CD4-positive, alpha-beta T cell (primary cell): ENCODE results near the gene KDM2A. TPM values are rescaled to one million over a fixed set of nuclear protein-coding genes. Genes with fewer than 3 reads are reported as not detected.

ENCODE experiments used
- ATAC-seq: fragments of 200-7000 bp; cut with Tn5 transposase; one replicate; pipeline ENCODE4 v1.10.0; 2022; ENCODE audit warnings: mild to moderate bottlenecking; ENCODE audit not compliant: poor library complexity
- CTCF ChIA-PET: fragments of 350-600 bp; sonication (Branson Sonifier 250); formaldehyde crosslinking; loops from one replicate; lab custom pipeline; 2021; ENCODE audit warnings: antibody characterized with exemption, inconsistent platforms; lab: Charles Lee
- POLR2A ChIA-PET: fragments of 350-600 bp; sonication (Branson Sonifier 250); formaldehyde crosslinking; loops from one replicate; lab custom pipeline; 2021; ENCODE audit warnings: antibody characterized with exemption, inconsistent platforms; lab: Charles Lee
- DNase-seq, 14 experiments: peaks; one replicate each; pipeline ENCODE4 v3.0.0-alpha.2; 2013 to 2020; ENCODE audit warnings: mixed read lengths in 2 of 14
- H3K27ac ChIP-seq, 2 donors: one replicate each; pipeline versions ENCODE4 v1.5.1 to v1.7.0; 2013; ENCODE audit warnings: low read length in 2 of 2, low read depth in 1 of 2, mild to moderate bottlenecking in 1 of 2
- H3K27me3 ChIP-seq, 2 experiments: 1 replicate in 1 of 2; 2 replicates in 1 of 2; pipeline versions ENCODE4 v1.6.1 to v1.7.0; 2013; ENCODE audit warnings: low read length in 2 of 2, control low read depth in 1 of 2, mild to moderate bottlenecking in 1 of 2, moderate library complexity in 1 of 2; ENCODE audit not compliant: insufficient read depth in 2 of 2, control insufficient read depth in 1 of 2
- H3K36me3 ChIP-seq: one replicate; pipeline ENCODE4 v1.6.1; 2013; ENCODE audit warnings: low read length, control low read depth; ENCODE audit not compliant: insufficient read depth
- H3K4me1 ChIP-seq: one replicate; pipeline ENCODE4 v1.6.1; 2013; ENCODE audit warnings: low read length, control low read depth; ENCODE audit not compliant: insufficient read depth
- H3K4me3 ChIP-seq: one replicate; pipeline ENCODE4 v1.5.1; 2013; ENCODE audit warnings: mild to moderate bottlenecking, low read length, moderate library complexity
- H3K9me3 ChIP-seq, 2 experiments: 1 replicate in 1 of 2; 2 replicates in 1 of 2; pipeline versions ENCODE4 v1.6.1 to v1.7.0; 2013; ENCODE audit warnings: low read length in 2 of 2, mild to moderate bottlenecking in 2 of 2, control low read depth in 1 of 2, moderate library complexity in 1 of 2; ENCODE audit not compliant: control insufficient read depth in 1 of 2, insufficient read depth in 1 of 2
- H3K27ac Mint-ChIP-seq: one replicate; pipeline ENCODE4 v1.8.0; 2020; ENCODE audit warnings: mixed read lengths
- H3K27me3 Mint-ChIP-seq: one replicate; pipeline ENCODE4 v1.8.0; 2021; ENCODE audit warnings: mixed read lengths
- H3K36me3 Mint-ChIP-seq: one replicate; pipeline ENCODE4 v1.8.0; 2021; ENCODE audit warnings: low read depth, mixed read lengths
- H3K4me1 Mint-ChIP-seq: one replicate; pipeline ENCODE4 v1.8.0; 2021; ENCODE audit warnings: low read depth, mixed read lengths
- H3K4me3 Mint-ChIP-seq: one replicate; pipeline ENCODE4 v1.8.0; 2020; ENCODE audit warnings: mild to moderate bottlenecking, mixed read lengths
- H3K9me3 Mint-ChIP-seq: one replicate; pipeline ENCODE4 v1.8.0; 2020; ENCODE audit warnings: mixed read lengths
- CTCF ChIP-seq: fragments of 200-600 bp; IDR thresholded peaks from one replicate; pipeline ENCODE4 v1.8.0; 2022; ENCODE audit warnings: antibody characterized with exemption, mild to moderate bottlenecking
- intact Hi-C, 2 experiments: fragments of 100-400 bp; cut with DNase I in 1 of 2; cut with micrococcal nuclease in 1 of 2; formaldehyde crosslinking; loops; one replicate each; pipeline versions ENCODE4 v1.15.1 to v1.9.0; 2023 to 2025; cut with DNase I, micrococcal nuclease
- polyA plus RNA-seq, 2 donors: library from polyadenylated mRNA; unstranded; fragments of 120-200 nt; gene quantifications; one replicate each; pipeline ENCODE4 v1.2.1, GENCODE V29; 2013
- total RNA-seq, 174 experiments: library from RNA in 2 of 174; stranded (reverse) in 2 of 174; gene quantifications; one replicate each; pipeline ENCODE4 v1.2.3 and lab custom pipeline; 2021 to 2026

KDM2A gene
- total RNA-seq = 100 to 1,000 TPM; 410 to 412 TPM
- polyA plus RNA-seq (2013, experiment 1 of 2) = 72.9 TPM
- 118 TPM for polyA plus RNA-seq (2013, experiment 2 of 2)
- 126 to 902 (median 293) reads per million in 172 experiments for total RNA-seq (lab: John Stamatoyannopoulos, UW)

- H3K36me3 ChIP-seq = peaks cover 14% of the 10 kb centered on the region
- intact Hi-C loops = loop anchor here in 1 of 2 experiments (5.0 to 10.0 kb wide), 4 partner anchors 37 to 686 kb away; partner anchors contain the start of gene PC
- ChIA-PET CTCF (interaction anchor here (0.6 to 1.4 kb wide), 6 partner anchors 37 to 441 kb away, joined by 3 to 6 read pairs (median 3); partner anchors contain the start of gene RBM4B), POLR2A (interaction anchor here (0.7 to 3.7 kb wide), 19 partner anchors 9 to 1622 kb away, joined by 3 to 48 read pairs (median 5); partner anchors contain the start of genes POLD4, PTPRCAP and RBM4)
- H3K27ac ChIP-seq = peak within 1 kb of the TSS; percentile 77 to 78
- peak within 1 kb of the TSS; percentile 94 for H3K4me3 ChIP-seq
- ATAC-seq (peak; percentile 80), DNase-seq (peak; percentile 97 to 100 (median 99))
- H3K4me1 ChIP-seq = peaks cover 17% of the 10 kb centered on the region
- no peaks in the 10 kb centered on the region for H3K9me3 ChIP-seq
- H3K9me3 Mint-ChIP-seq = no peaks in the 10 kb centered on the region
- peak within 1 kb of the TSS; percentile 94 for H3K4me3 Mint-ChIP-seq
- H3K27ac Mint-ChIP-seq = peak within 1 kb of the TSS; percentile 91
- peaks cover 37% of the 10 kb centered on the region for H3K36me3 Mint-ChIP-seq
- no peaks in the 10 kb centered on the region for H3K27me3 ChIP-seq
- no peak for TF ChIP-seq CTCF
- no peaks in the 10 kb centered on the region for H3K27me3 Mint-ChIP-seq
- H3K4me1 Mint-ChIP-seq = peaks cover 35% of the 10 kb centered on the region
These were observed at the start of gene KDM2A for GRCh38 chr11:67118801-67119584. KDM2A (plus strand) TSS chr11:67119263; CDS start chr11:67121317, 2,054 bp downstream.

GRCh38 chr11:67071420-67072284 lies 47.4 kb upstream of the KDM2A start:
- CTCF ChIA-PET = interaction anchor here (0.7 to 1.1 kb wide), 4 partner anchors 9 to 118 kb away, joined by 3 to 5 read pairs (median 3); no protein-coding TSS in a partner anchor
- peaks cover 0 to 2% of the 10 kb centered on the region in 2 experiments for H3K27me3 ChIP-seq
- Mint-ChIP-seq H3K36me3 (no peaks in the 10 kb centered on the region), H3K27me3 (peaks cover 6% of the 10 kb centered on the region), H3K27ac (no peak overlapping the region), H3K9me3 (no peaks in the 10 kb centered on the region), H3K4me3 (no peak overlapping the region), H3K4me1 (no peaks in the 10 kb centered on the region)
- H3K27ac ChIP-seq = no peak overlapping the region
- POLR2A ChIA-PET = no interaction called here
- H3K36me3 ChIP-seq = no peaks in the 10 kb centered on the region
- peak; percentile 99 for ATAC-seq
- no peaks in the 10 kb centered on the region for H3K9me3 ChIP-seq
- DNase-seq = peak; percentile 50 to 82 (median 66)
- H3K4me3 ChIP-seq = peak overlapping the region; percentile 37
- intact Hi-C loops = loop anchor here (1.0 to 5.0 kb wide), 3 partner anchors 17 to 379 kb away; no protein-coding TSS in a partner anchor
- TF ChIP-seq CTCF = peak; percentile 85
- peaks cover 8% of the 10 kb centered on the region for H3K4me1 ChIP-seq

- POLR2A ChIA-PET = no interaction called here
- H3K27ac Mint-ChIP-seq = no peak overlapping the region
- CTCF ChIA-PET = interaction anchor here (0.7 to 1.0 kb wide), 4 partner anchors 96 to 134 kb away, joined by 3 read pairs; no protein-coding TSS in a partner anchor
These were observed 46.8 kb upstream of the KDM2A start for GRCh38 chr11:67072295-67072694.

More at GRCh38 chr11:67072295-67072694, 46.8 kb upstream of the KDM2A start:
- Mint-ChIP-seq H3K9me3 (no peaks in the 10 kb centered on the region), H3K36me3 (no peaks in the 10 kb centered on the region), H3K4me3 (no peak overlapping the region), H3K4me1 (no peaks in the 10 kb centered on the region), H3K27me3 (peaks cover 6% of the 10 kb centered on the region)
- no peak for DNase-seq
- Histone ChIP-seq H3K4me3 (no peak overlapping the region), H3K27ac (no peak overlapping the region), H3K27me3 (peaks cover 0 to 2% of the 10 kb centered on the region in 2 experiments), H3K36me3 (no peaks in the 10 kb centered on the region), H3K9me3 (no peaks in the 10 kb centered on the region), H3K4me1 (peaks cover 8% of the 10 kb centered on the region)
- TF ChIP-seq CTCF = no peak
- intact Hi-C loops = loop anchor here in 1 of 2 experiments (5.0 kb wide), 1 partner anchor 380 kb away; no protein-coding TSS in a partner anchor
- no peak for ATAC-seq
